GM10847 (cell line): ENCODE data around the gene RRP1.

Experiments
- POLR2A ChIP-seq: IDR thresholded peaks from 2 replicates; pipeline ENCODE4 v1.6.1; 2011; ENCODE audit not compliant: insufficient read length; ENCODE audit errors: extremely low read depth

The RRP1 gene

GRCh38 chr21:43802713-43803313, 13.4 kb downstream of the RRP1 start:
- TF ChIP-seq POLR2A, result no peak

GRCh38 chr21:43803558-43804300, 14.4 kb downstream of the RRP1 start:
- TF ChIP-seq POLR2A, result no peak

GRCh38 chr21:43805275-43805800, 16.0 kb downstream of the RRP1 start:
- TF ChIP-seq POLR2A, result no peak

- no peak for TF ChIP-seq POLR2A
These were observed 16.8 kb downstream of the RRP1 start for GRCh38 chr21:43806017-43806710.

GRCh38 chr21:43808367-43808766, 19.0 kb downstream of the RRP1 start:
- TF ChIP-seq POLR2A, result no peak

GRCh38 chr21:43808832-43809251, 19.5 kb downstream of the RRP1 start:
- TF ChIP-seq POLR2A, result no peak

- TF ChIP-seq POLR2A, result no peak
These were observed 20.0 kb downstream of the RRP1 start for GRCh38 chr21:43809346-43809799.

GRCh38 chr21:43809853-43810504, 20.6 kb downstream of the RRP1 start:
- TF ChIP-seq POLR2A, result no peak

GRCh38 chr21:43810505-43811261, 21.3 kb downstream of the RRP1 start:
- TF ChIP-seq POLR2A, result no peak

- TF ChIP-seq POLR2A, result no peak
These were observed 22.1 kb downstream of the RRP1 start for GRCh38 chr21:43811262-43812105.

- no peak for TF ChIP-seq POLR2A
These were observed 22.9 kb downstream of the RRP1 start for GRCh38 chr21:43812139-43812821.

- TF ChIP-seq POLR2A, result no peak
These were observed 23.7 kb downstream of the RRP1 start for GRCh38 chr21:43812957-43813655.

- TF ChIP-seq POLR2A, result no peak
These were observed 24.2 kb downstream of the RRP1 start for GRCh38 chr21:43813656-43813980.
